Parathyroid adenoma (tissue), 2 donors: ENCODE results near the gene OR51B4.

ENCODE experiments used
- H2AFZ ChIP-seq: fragments of 300-600 bp; sonication (generic); one replicate; pipeline ENCODE4 v1.7.0; 2017; ENCODE audit warnings: antibody characterized with exemption, mild to moderate bottlenecking
- H3K27ac ChIP-seq: fragments of 300-600 bp; sonication (generic); one replicate; pipeline ENCODE4 v1.7.0; 2017
- H3K27me3 ChIP-seq: fragments of 300-600 bp; sonication (generic); one replicate; pipeline ENCODE4 v1.7.0; 2017; ENCODE audit warnings: low read length; ENCODE audit not compliant: control insufficient read depth, insufficient read depth
- H3K36me3 ChIP-seq: fragments of 300-600 bp; sonication (generic); one replicate; pipeline ENCODE4 v1.7.0; 2017; ENCODE audit warnings: low read length; ENCODE audit not compliant: control insufficient read depth, insufficient read depth
- H3K4me1 ChIP-seq: fragments of 300-600 bp; sonication (generic); one replicate; pipeline ENCODE4 v1.7.0; 2017; ENCODE audit warnings: control low read depth
- H3K4me2 ChIP-seq: fragments of 300-600 bp; sonication (generic); one replicate; pipeline ENCODE4 v1.7.0; 2017; ENCODE audit warnings: low read length
- H3K4me3 ChIP-seq: fragments of 300-600 bp; sonication (generic); one replicate; pipeline ENCODE4 v1.7.0; 2017; ENCODE audit warnings: low read depth, low read length
- H3K79me2 ChIP-seq: fragments of 300-600 bp; sonication (generic); one replicate; pipeline ENCODE4 v1.7.0; 2017; ENCODE audit warnings: control low read depth
- H3K9ac ChIP-seq: fragments of 300-600 bp; sonication (generic); one replicate; pipeline ENCODE4 v1.7.0; 2017; ENCODE audit warnings: mild to moderate bottlenecking
- H3K9me3 ChIP-seq: fragments of 300-600 bp; sonication (generic); one replicate; pipeline ENCODE4 v1.7.0; 2017; ENCODE audit warnings: low read length; ENCODE audit not compliant: control insufficient read depth
- TF ChIP-seq, protein P1 (sequence below): fragments of 300-600 bp; sonication (generic); IDR thresholded peaks from one replicate; pipeline ENCODE4 v1.7.0; 2017; ENCODE audit warnings: antibody characterized with exemption, mild to moderate bottlenecking
- donor health status: primary hyperparathyroidism.

The OR51B4 gene

DNA sequence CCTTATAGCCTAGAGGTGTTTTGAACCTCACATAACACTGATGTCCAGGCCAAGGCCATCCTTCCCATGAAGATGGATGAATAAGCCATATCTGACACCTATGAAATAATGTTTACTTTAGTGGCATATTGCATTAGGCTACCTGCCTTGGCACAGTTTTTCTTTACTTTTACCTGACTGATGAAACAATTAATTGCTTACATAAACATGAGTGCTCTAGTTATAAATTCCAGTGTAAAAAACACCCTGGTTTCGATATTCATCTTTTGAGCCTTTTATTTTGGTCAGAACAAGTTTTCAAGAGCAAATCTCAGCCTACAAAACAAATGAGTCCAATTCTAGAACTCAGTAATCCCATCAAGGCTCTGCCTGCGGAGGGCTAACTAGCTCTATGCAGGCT lies 25.0 kb downstream of the OR51B4 start:
- H3K27ac ChIP-seq = no peak overlapping the region
- H3K9ac ChIP-seq = no peak overlapping the region
- no peak overlapping the region for H3K4me2 ChIP-seq
- TF ChIP-seq, protein P1, sequence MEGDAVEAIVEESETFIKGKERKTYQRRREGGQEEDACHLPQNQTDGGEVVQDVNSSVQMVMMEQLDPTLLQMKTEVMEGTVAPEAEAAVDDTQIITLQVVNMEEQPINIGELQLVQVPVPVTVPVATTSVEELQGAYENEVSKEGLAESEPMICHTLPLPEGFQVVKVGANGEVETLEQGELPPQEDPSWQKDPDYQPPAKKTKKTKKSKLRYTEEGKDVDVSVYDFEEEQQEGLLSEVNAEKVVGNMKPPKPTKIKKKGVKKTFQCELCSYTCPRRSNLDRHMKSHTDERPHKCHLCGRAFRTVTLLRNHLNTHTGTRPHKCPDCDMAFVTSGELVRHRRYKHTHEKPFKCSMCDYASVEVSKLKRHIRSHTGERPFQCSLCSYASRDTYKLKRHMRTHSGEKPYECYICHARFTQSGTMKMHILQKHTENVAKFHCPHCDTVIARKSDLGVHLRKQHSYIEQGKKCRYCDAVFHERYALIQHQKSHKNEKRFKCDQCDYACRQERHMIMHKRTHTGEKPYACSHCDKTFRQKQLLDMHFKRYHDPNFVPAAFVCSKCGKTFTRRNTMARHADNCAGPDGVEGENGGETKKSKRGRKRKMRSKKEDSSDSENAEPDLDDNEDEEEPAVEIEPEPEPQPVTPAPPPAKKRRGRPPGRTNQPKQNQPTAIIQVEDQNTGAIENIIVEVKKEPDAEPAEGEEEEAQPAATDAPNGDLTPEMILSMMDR = no peak
- H3K4me1 ChIP-seq = no peaks in the 10 kb centered on the region
- no peaks in the 10 kb centered on the region for H3K79me2 ChIP-seq
- no peaks in the 10 kb centered on the region for H3K27me3 ChIP-seq
- H3K9me3 ChIP-seq = no peaks in the 10 kb centered on the region
- no peak overlapping the region for H2AFZ ChIP-seq
- H3K4me3 ChIP-seq = no peak overlapping the region
- no peaks in the 10 kb centered on the region for H3K36me3 ChIP-seq

DNA sequence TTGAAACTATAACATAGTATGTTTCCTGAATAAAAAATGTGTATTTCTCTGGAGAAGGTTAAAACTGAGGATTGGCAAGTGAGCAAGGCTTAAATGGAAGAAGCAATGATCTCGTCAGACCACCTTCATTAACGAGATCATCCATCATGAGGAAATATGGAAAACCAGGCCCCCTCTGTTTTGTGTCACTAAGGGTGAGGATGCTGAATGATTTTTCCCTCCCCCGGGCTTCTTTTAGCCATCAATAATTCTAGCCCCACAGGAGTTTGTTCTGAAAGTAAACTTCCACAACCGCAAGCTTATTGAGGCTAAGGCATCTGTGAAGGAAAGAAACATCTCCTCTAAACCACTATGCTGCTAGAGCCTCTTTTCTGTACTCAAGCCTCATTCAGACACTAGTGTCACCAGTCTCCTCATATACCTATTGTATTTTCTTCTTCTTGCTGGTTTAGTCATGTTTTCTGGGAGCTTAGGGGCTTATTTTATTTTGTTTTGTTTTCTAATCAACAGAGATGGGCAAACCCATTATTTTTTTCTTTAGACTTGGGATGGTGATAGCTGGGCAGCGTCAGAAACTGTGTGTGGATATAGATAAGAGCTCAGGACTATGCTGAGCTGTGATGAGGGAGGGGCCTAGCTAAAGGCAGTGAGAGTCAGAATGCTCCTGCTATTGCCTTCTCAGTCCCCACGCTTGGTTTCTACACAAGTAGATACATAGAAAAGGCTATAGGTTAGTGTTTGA lies 26.2 kb downstream of the OR51B4 start:
- H3K4me3 ChIP-seq = no peak overlapping the region
- no peaks in the 10 kb centered on the region for H3K9me3 ChIP-seq
- H3K27ac ChIP-seq = no peak overlapping the region
- TF ChIP-seq, protein P1 = no peak
- H3K27me3 ChIP-seq = no peaks in the 10 kb centered on the region
- no peaks in the 10 kb centered on the region for H3K36me3 ChIP-seq
- H3K79me2 ChIP-seq = no peaks in the 10 kb centered on the region
- H3K4me1 ChIP-seq = no peaks in the 10 kb centered on the region
- H3K4me2 ChIP-seq = no peak overlapping the region
- no peak overlapping the region for H2AFZ ChIP-seq
- no peak overlapping the region for H3K9ac ChIP-seq

DNA sequence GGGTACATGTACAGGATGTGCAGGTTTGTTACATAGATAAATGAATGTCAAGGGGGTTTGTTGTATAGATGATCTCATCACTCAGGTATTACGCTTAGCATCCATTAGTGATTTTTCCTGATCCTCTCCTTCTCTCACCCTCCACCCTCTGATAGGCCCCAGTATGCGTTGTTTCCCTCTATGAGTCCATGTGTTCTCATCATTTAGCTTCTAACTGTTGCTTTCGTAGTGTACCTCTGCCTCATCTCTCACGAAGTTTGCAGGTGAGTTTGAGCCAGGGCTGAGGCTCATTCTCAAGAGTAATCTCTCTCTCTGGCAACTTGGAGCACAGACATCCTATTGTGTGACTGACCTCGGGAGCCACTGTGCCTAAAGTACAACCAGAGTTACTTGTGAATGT lies 27.4 kb downstream of the OR51B4 start:
- no peak overlapping the region for H3K4me3 ChIP-seq
- TF ChIP-seq, protein P1 = no peak
- H3K27me3 ChIP-seq = no peaks in the 10 kb centered on the region
- H3K9me3 ChIP-seq = no peaks in the 10 kb centered on the region
- H2AFZ ChIP-seq = no peak overlapping the region
- no peaks in the 10 kb centered on the region for H3K4me1 ChIP-seq
- H3K79me2 ChIP-seq = no peaks in the 10 kb centered on the region
- H3K4me2 ChIP-seq = no peak overlapping the region
- H3K36me3 ChIP-seq = no peaks in the 10 kb centered on the region
- H3K9ac ChIP-seq = no peak overlapping the region
- H3K27ac ChIP-seq = no peak overlapping the region

DNA sequence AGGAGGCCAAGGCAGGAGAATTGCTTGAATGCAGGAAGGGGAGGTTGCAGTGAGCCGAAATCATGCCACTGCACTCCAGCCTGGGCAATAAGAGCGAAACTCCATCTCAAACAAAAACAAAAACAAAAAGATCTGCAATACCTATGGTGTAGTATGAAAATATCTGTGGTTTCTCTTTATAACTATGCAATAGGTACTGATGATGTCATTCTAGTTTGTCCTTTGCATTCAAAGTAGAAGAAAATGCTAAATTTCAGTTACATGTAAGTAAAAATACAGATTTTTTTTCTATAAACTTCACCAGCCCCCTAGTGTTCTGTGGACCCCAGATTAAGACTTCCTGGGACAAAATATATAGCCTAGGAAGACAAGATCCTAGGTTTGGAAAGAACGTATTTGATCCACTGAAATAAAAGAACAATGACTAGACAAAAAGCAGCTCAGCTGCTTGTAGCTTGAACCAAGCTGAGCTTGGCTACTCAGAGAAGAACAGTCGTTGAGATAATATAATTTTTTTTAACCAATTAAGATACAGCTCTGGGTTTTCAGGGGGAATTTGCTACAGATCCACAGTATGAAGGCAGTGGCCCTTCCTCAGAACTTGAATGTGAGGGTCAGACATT lies 29.2 kb downstream of the OR51B4 start:
- no peak overlapping the region for H3K9ac ChIP-seq
- H3K79me2 ChIP-seq = no peaks in the 10 kb centered on the region
- no peak overlapping the region for H3K4me3 ChIP-seq
- no peaks in the 10 kb centered on the region for H3K36me3 ChIP-seq
- no peak overlapping the region for H2AFZ ChIP-seq
- TF ChIP-seq, protein P1 = no peak
- H3K4me1 ChIP-seq = no peaks in the 10 kb centered on the region
- H3K9me3 ChIP-seq = no peaks in the 10 kb centered on the region
- no peak overlapping the region for H3K4me2 ChIP-seq
- no peak overlapping the region for H3K27ac ChIP-seq
- H3K27me3 ChIP-seq = no peaks in the 10 kb centered on the region
